ENCODE data around the gene TPP1.

Gene TPP1

GRCh38 chr11:6607190-6607795 is 11.9 kb downstream of the TPP1 start:
- Histone ChIP-seq H3K9ac (ENCODE audit: low read length) (peak overlapping the region; percentile 89), H3K79me1 (replicated peaks; ENCODE audit: low read length, poor library complexity, severe bottlenecking) (peaks cover 20% of the 10 kb centered on the region), H3K14ac (ENCODE audit: low read length in 2 of 2) (no peak overlapping the region), H3K4me1 (ENCODE audit: control insufficient read depth, insufficient read depth, low read depth, low read length) (peaks cover 22% of the 10 kb centered on the region), H4K91ac (ENCODE audit: low read length) (no peak overlapping the region), H3K4me2 (ENCODE audit: low read length, poor library complexity, severe bottlenecking) (no peak overlapping the region), H2BK15ac (ENCODE audit: low read depth, poor library complexity, severe bottlenecking) (no peak overlapping the region), H3K18ac (ENCODE audit: low read depth in 1 of 2, low read length in 2 of 2) (no peak overlapping the region), H3K27ac (ENCODE audit: low read length, poor library complexity, severe bottlenecking) (peak overlapping the region; percentile 74), H3K23ac (ENCODE audit: low read length in 2 of 2) (no peak overlapping the region), H2BK120ac (ENCODE audit: low read depth, low read length) (no peak overlapping the region), H3K27me3 (ENCODE audit: control insufficient read depth in 1 of 2, insufficient read depth in 1 of 2, low read length in 2 of 2) (no peaks in the 10 kb centered on the region), H2AFZ (ENCODE audit: low read depth, low read length) (no peak overlapping the region), H2AK5ac (ENCODE audit: low read length, severe bottlenecking) (no peak overlapping the region), H3K4me3 (ENCODE audit: insufficient read depth in 1 of 2, low read depth in 1 of 2, low read length in 2 of 2) (peak overlapping the region in 1 of 2 experiments; percentile 16), H3K4ac (ENCODE audit: low read depth in 1 of 2, low read length in 2 of 2) (no peak overlapping the region), H3K36me3 (ENCODE audit: control insufficient read depth in 1 of 2, insufficient read depth in 2 of 2, low read depth in 1 of 2, low read length in 2 of 2) (peaks cover 37 to 46% of the 10 kb centered on the region in 2 experiments), H4K8ac (ENCODE audit: low read length) (no peak overlapping the region), H2BK12ac (ENCODE audit: low read length in 2 of 2) (no peak overlapping the region), H3K9me3 (ENCODE audit: control insufficient read depth, low read length) (no peaks in the 10 kb centered on the region), H2BK5ac (ENCODE audit: low read depth, low read length, poor library complexity, severe bottlenecking) (no peak overlapping the region)
- DNase-seq, result no peak

GRCh38 chr11:6606471-6607189 is 12.6 kb downstream of the TPP1 start:
- Histone ChIP-seq H3K9me3 (ENCODE audit: control insufficient read depth, low read length) (no peaks in the 10 kb centered on the region), H4K91ac (ENCODE audit: low read length) (peak overlapping the region; percentile 60), H3K4me3 (ENCODE audit: insufficient read depth in 1 of 2, low read depth in 1 of 2, low read length in 2 of 2) (peak overlapping the region in 1 of 2 experiments; percentile 98), H3K4me2 (ENCODE audit: low read length, poor library complexity, severe bottlenecking) (peak overlapping the region; percentile 26), H2BK12ac (ENCODE audit: low read length in 2 of 2) (peak overlapping the region; percentile 20 to 70), H3K4ac (ENCODE audit: low read depth in 1 of 2, low read length in 2 of 2) (peak overlapping the region; percentile 34 to 96), H2BK5ac (ENCODE audit: low read depth, low read length, poor library complexity, severe bottlenecking) (peak overlapping the region; percentile 76), H3K18ac (ENCODE audit: low read depth in 1 of 2, low read length in 2 of 2) (peak overlapping the region; percentile 71 to 86), H4K8ac (ENCODE audit: low read length) (peak overlapping the region; percentile 66), H3K79me1 (replicated peaks; ENCODE audit: low read length, poor library complexity, severe bottlenecking) (peaks cover 22% of the 10 kb centered on the region), H3K27me3 (ENCODE audit: control insufficient read depth in 1 of 2, insufficient read depth in 1 of 2, low read length in 2 of 2) (no peaks in the 10 kb centered on the region), H2BK120ac (ENCODE audit: low read depth, low read length) (peak overlapping the region; percentile 75), H3K23ac (ENCODE audit: low read length in 2 of 2) (no peak overlapping the region), H3K4me1 (ENCODE audit: control insufficient read depth, insufficient read depth, low read depth, low read length) (peaks cover 28% of the 10 kb centered on the region), H3K14ac (ENCODE audit: low read length in 2 of 2) (no peak overlapping the region), H2AFZ (ENCODE audit: low read depth, low read length) (no peak overlapping the region), H3K9ac (ENCODE audit: low read length) (peak overlapping the region; percentile 93), H2AK5ac (ENCODE audit: low read length, severe bottlenecking) (peak overlapping the region; percentile 75), H3K27ac (ENCODE audit: low read length, poor library complexity, severe bottlenecking) (peak overlapping the region; percentile 95), H3K36me3 (ENCODE audit: control insufficient read depth in 1 of 2, insufficient read depth in 2 of 2, low read depth in 1 of 2, low read length in 2 of 2) (peaks cover 39 to 48% of the 10 kb centered on the region in 2 experiments), H2BK15ac (ENCODE audit: low read depth, poor library complexity, severe bottlenecking) (no peak overlapping the region)
- WGBS, result 4% methylated on average over 10 of the region's 11 CpGs
- peak; percentile 97 for DNase-seq

GRCh38 chr11:6604790-6605189 is 14.4 kb downstream of the TPP1 start:
- H3K4ac ChIP-seq (ENCODE audit: low read depth in 1 of 2, low read length in 2 of 2), result no peak overlapping the region
- H2BK12ac ChIP-seq (ENCODE audit: low read length in 2 of 2), result no peak overlapping the region
- no peak overlapping the region for H2AFZ ChIP-seq (ENCODE audit: low read depth, low read length)
- H3K27ac ChIP-seq (ENCODE audit: low read length, poor library complexity, severe bottlenecking), result peak overlapping the region; percentile 92
- peak overlapping the region; percentile 93 for H3K9ac ChIP-seq (ENCODE audit: low read length)
- H4K8ac ChIP-seq (ENCODE audit: low read length), result no peak overlapping the region
- H3K36me3 ChIP-seq (ENCODE audit: control insufficient read depth in 1 of 2, insufficient read depth in 2 of 2, low read depth in 1 of 2, low read length in 2 of 2), result peaks cover 41 to 50% of the 10 kb centered on the region in 2 experiments
- no peak overlapping the region for H3K23ac ChIP-seq (ENCODE audit: low read length in 2 of 2)
- no peaks in the 10 kb centered on the region for H3K9me3 ChIP-seq (ENCODE audit: control insufficient read depth, low read length)
- no peak overlapping the region for H2BK120ac ChIP-seq (ENCODE audit: low read depth, low read length)
- no peak overlapping the region for H3K18ac ChIP-seq (ENCODE audit: low read depth in 1 of 2, low read length in 2 of 2)
- H2AK5ac ChIP-seq (ENCODE audit: low read length, severe bottlenecking), result no peak overlapping the region
- H2BK5ac ChIP-seq (ENCODE audit: low read depth, low read length, poor library complexity, severe bottlenecking), result no peak overlapping the region
- H3K4me1 ChIP-seq (ENCODE audit: control insufficient read depth, insufficient read depth, low read depth, low read length), result peaks cover 20% of the 10 kb centered on the region
- H4K91ac ChIP-seq (ENCODE audit: low read length), result no peak overlapping the region
- H2BK15ac ChIP-seq (ENCODE audit: low read depth, poor library complexity, severe bottlenecking), result no peak overlapping the region
- no peaks in the 10 kb centered on the region for H3K27me3 ChIP-seq (ENCODE audit: control insufficient read depth in 1 of 2, insufficient read depth in 1 of 2, low read length in 2 of 2)
- no peak overlapping the region for H3K14ac ChIP-seq (ENCODE audit: low read length in 2 of 2)
- DNase-seq, result no peak
- peaks cover 26% of the 10 kb centered on the region for H3K79me1 ChIP-seq (replicated peaks; ENCODE audit: low read length, poor library complexity, severe bottlenecking)
- peak overlapping the region; percentile 50 for H3K4me2 ChIP-seq (ENCODE audit: low read length, poor library complexity, severe bottlenecking)
- 48% methylated on average over 3 of the region's 3 CpGs for WGBS
- H3K4me3 ChIP-seq (ENCODE audit: insufficient read depth in 1 of 2, low read depth in 1 of 2, low read length in 2 of 2), result peak overlapping the region in 1 of 2 experiments; percentile 98

- Histone ChIP-seq H3K9me3 (ENCODE audit: control insufficient read depth, low read length) (no peaks in the 10 kb centered on the region), H2BK5ac (ENCODE audit: low read depth, low read length, poor library complexity, severe bottlenecking) (peak overlapping the region; percentile 68), H3K79me1 (replicated peaks; ENCODE audit: low read length, poor library complexity, severe bottlenecking) (peaks cover 25% of the 10 kb centered on the region), H2AK5ac (ENCODE audit: low read length, severe bottlenecking) (peak overlapping the region; percentile 49), H3K36me3 (ENCODE audit: control insufficient read depth in 1 of 2, insufficient read depth in 2 of 2, low read depth in 1 of 2, low read length in 2 of 2) (peaks cover 38 to 50% of the 10 kb centered on the region in 2 experiments), H3K23ac (ENCODE audit: low read length in 2 of 2) (peak overlapping the region in 1 of 2 experiments; percentile 80), H2AFZ (ENCODE audit: low read depth, low read length) (peak overlapping the region; percentile 78), H3K4ac (ENCODE audit: low read depth in 1 of 2, low read length in 2 of 2) (peak overlapping the region; percentile 20 to 69), H3K4me3 (ENCODE audit: insufficient read depth in 1 of 2, low read depth in 1 of 2, low read length in 2 of 2) (peak overlapping the region; percentile 85 to 98), H3K4me1 (ENCODE audit: control insufficient read depth, insufficient read depth, low read depth, low read length) (peaks cover 19% of the 10 kb centered on the region), H4K91ac (ENCODE audit: low read length) (peak overlapping the region; percentile 48), H3K27me3 (ENCODE audit: control insufficient read depth in 1 of 2, insufficient read depth in 1 of 2, low read length in 2 of 2) (no peaks in the 10 kb centered on the region), H3K9ac (ENCODE audit: low read length) (peak overlapping the region; percentile 93), H3K14ac (ENCODE audit: low read length in 2 of 2) (peak overlapping the region in 1 of 2 experiments; percentile 96), H4K8ac (ENCODE audit: low read length) (no peak overlapping the region), H3K27ac (ENCODE audit: low read length, poor library complexity, severe bottlenecking) (peak overlapping the region; percentile 92), H3K4me2 (ENCODE audit: low read length, poor library complexity, severe bottlenecking) (peak overlapping the region; percentile 50), H2BK12ac (ENCODE audit: low read length in 2 of 2) (peak overlapping the region in 1 of 2 experiments; percentile 79), H2BK120ac (ENCODE audit: low read depth, low read length) (peak overlapping the region; percentile 35), H2BK15ac (ENCODE audit: low read depth, poor library complexity, severe bottlenecking) (peak overlapping the region; percentile 2), H3K18ac (ENCODE audit: low read depth in 1 of 2, low read length in 2 of 2) (peak overlapping the region; percentile 71 to 82)
- 0% methylated on average over 20 of the region's 20 CpGs for WGBS
- peak; percentile 88 for DNase-seq
Observed at GRCh38 chr11:6604081-6604626, 15.1 kb downstream of the TPP1 start.
